Measurements from ENCODE around the gene FMO4.
"Not testable (repeated sequence)": the region's sequence is repeated elsewhere in the genome, so short reads cannot be mapped to it uniquely, and the experiment has no call there.

The FMO4 gene

GRCh38 chr1:171384496-171384895, 70.5 kb downstream of the FMO4 start:
- DNase-seq (ENCODE audit: insufficient read length, low spot score), result no peak
- no peak for FAIRE-seq

GRCh38 chr1:171389171-171389570, 75.2 kb downstream of the FMO4 start:
- no peak for FAIRE-seq
- no peak for DNase-seq (ENCODE audit: insufficient read length, low spot score)

GRCh38 chr1:171390740-171391139, 76.8 kb downstream of the FMO4 start:
- DNase-seq (ENCODE audit: insufficient read length, low spot score); FAIRE-seq: not testable (repeated sequence)

All from HTR-8/SVneo (cell line).